Loucy (cell line): ENCODE data around the gene TMEM41B.

Source experiments
- EZH2phosphoT487 ChIP-seq: fragments of 200-600 bp; IDR thresholded peaks from 2 replicates; pipeline ENCODE4 v1.6.1; 2018; ENCODE audit warnings: antibody characterized with exemption, mild to moderate bottlenecking, moderate library complexity, borderline replicate concordance
- TF ChIP-seq, protein P1 (sequence below): fragments of 200-600 bp; sonication (generic); conservative IDR thresholded peaks from 2 replicates; pipeline ENCODE4 v1.5.1; 2014; ENCODE audit warnings: mild to moderate bottlenecking, antibody characterized with exemption, low read length

DNA sequence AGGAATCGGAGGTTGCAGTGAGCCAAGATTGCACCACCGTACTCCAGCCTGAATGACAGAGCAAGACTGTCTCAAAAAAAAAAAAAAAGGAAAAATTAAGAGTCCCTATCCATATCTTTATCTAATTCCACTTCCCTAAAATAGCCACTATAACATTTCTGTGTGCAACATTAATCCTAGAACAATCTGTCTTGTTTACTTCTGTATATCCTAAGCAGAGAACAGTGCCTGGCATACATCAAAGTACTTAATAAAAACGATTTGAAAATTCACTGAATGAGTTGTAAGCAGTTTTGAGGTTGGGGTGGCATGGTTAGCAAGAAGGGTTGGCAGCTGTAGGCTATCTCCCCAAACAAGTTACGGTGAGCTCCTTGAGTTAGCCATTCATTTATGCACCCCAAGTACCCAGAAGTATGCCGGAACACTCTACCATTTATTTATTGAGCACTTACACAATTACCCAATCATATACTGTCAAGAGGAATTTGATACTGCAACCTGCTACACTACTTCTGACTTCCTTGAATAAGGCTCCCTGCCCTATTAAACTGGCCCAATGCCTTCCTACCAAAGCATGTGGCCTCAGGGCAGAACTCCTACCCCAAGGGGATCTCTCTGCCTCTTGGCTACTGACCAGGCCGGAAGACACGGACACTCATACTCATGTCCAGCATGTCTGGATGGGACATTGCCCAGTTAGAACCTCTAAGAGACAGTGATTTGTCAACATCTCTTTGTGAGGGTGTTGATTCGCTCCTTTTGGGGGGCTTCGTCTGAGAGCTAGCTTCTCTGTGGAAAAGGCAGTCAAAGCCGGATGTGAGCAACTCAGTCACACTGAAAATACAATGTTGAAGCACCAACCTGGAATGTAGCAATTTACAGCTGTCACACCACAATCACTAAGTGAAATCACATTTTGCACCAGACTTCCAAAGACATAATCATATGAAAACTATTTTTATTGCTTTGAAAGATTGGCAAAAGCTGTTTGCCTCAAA, 16.3 kb upstream of the TMEM41B start:
- TF ChIP-seq, protein P1, sequence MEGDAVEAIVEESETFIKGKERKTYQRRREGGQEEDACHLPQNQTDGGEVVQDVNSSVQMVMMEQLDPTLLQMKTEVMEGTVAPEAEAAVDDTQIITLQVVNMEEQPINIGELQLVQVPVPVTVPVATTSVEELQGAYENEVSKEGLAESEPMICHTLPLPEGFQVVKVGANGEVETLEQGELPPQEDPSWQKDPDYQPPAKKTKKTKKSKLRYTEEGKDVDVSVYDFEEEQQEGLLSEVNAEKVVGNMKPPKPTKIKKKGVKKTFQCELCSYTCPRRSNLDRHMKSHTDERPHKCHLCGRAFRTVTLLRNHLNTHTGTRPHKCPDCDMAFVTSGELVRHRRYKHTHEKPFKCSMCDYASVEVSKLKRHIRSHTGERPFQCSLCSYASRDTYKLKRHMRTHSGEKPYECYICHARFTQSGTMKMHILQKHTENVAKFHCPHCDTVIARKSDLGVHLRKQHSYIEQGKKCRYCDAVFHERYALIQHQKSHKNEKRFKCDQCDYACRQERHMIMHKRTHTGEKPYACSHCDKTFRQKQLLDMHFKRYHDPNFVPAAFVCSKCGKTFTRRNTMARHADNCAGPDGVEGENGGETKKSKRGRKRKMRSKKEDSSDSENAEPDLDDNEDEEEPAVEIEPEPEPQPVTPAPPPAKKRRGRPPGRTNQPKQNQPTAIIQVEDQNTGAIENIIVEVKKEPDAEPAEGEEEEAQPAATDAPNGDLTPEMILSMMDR: no peak
- TF ChIP-seq EZH2phosphoT487: no peak
